HepG2 (cell line): ENCODE measurements around the gene HHEX. TPM values are rescaled to one million over a fixed set of nuclear protein-coding genes. Genes with fewer than 3 reads are reported as not detected.

Source experiments
- ATAC-seq: fragments of 200-7000 bp; cut with Tn5 transposase; 3 replicates; pipeline ENCODE4 v1.9.1; 2020; ENCODE audit warnings: mild to moderate bottlenecking, moderate library complexity
- BruUV-seq: library from RNA; stranded (reverse); fragments of 400-500 nt; replicated peaks from 2 replicates; lab custom pipeline; 2021; lab: Mats Ljungman, UMichigan
- CTCF ChIA-PET: fragments of 300-600 bp; formaldehyde crosslinking; extraction: SDS; loops from one replicate; lab custom pipeline; 2021; ENCODE audit warnings: low total read pairs, inconsistent platforms, low intra/inter-chr PET ratio; lab: Yijun Ruan, JAX
- POLR2A ChIA-PET: fragments of 350-600 bp; sonication (Branson Sonifier 250); formaldehyde crosslinking; loops from one replicate; lab custom pipeline; 2020; ENCODE audit warnings: antibody characterized with exemption, inconsistent platforms; lab: Yijun Ruan, JAX
- DNase-seq: peaks from one replicate; pipeline ENCODE4 v3.0.0-alpha.2; 2015; ENCODE audit warnings: low spot score
- FAIRE-seq: peaks from 3 replicates; lab custom pipeline; 2011; peaks lifted over from hg19 to GRCh38; lab: Jason Lieb, UNC
- H2AFZ ChIP-seq: one replicate; pipeline ENCODE4 v1.6.1; 2011; ENCODE audit warnings: low read length, inconsistent platforms
- H3K27ac ChIP-seq: fragments of 300-600 bp; 3 replicates; pipeline ENCODE4 v1.8.0; 2011; ENCODE audit warnings: mixed run types, mild to moderate bottlenecking, mixed read lengths, low read length, inconsistent platforms; ENCODE audit not compliant: insufficient read depth; ENCODE audit errors: extremely low read length
- H3K27me3 ChIP-seq, 2 experiments: fragments of 200-600 bp in 1 of 2; 2 replicates in 1 of 2; 3 replicates in 1 of 2; pipeline versions ENCODE4 v1.6.0 to v1.8.0; 2011; ENCODE audit warnings: low read length in 2 of 2, mild to moderate bottlenecking in 2 of 2, moderate library complexity in 2 of 2, inconsistent platforms in 1 of 2; ENCODE audit not compliant: insufficient read depth in 2 of 2, control insufficient read depth in 1 of 2
- H3K36me3 ChIP-seq, 2 experiments: fragments of 200-600 bp in 1 of 2; replicated peaks in 1 of 2; 2 replicates in 1 of 2; 3 replicates in 1 of 2; pipeline versions ENCODE4 v1.5.1 to v1.8.0; 2011; ENCODE audit warnings: low read length in 2 of 2, inconsistent platforms in 1 of 2; ENCODE audit not compliant: insufficient read depth in 2 of 2, control insufficient read depth in 1 of 2
- H3K4me1 ChIP-seq: 2 replicates; pipeline ENCODE4 v1.5.1; 2012; ENCODE audit warnings: low read length, inconsistent platforms; ENCODE audit not compliant: insufficient read depth
- H3K4me2 ChIP-seq: 2 replicates; pipeline ENCODE4 v1.6.0; 2011; ENCODE audit warnings: low read depth, low read length, inconsistent platforms
- H3K4me3 ChIP-seq, 3 experiments: fragments of 200-600 bp in 1 of 3; sonication (generic), shearing (Covaris generic) in 1 of 3; replicated peaks in 1 of 3; 2 replicates each; pipeline ENCODE4 v1.5.1; 2011 to 2016; ENCODE audit warnings: low read length in 3 of 3, inconsistent platforms in 2 of 3, low read depth in 2 of 3, mild to moderate bottlenecking in 2 of 3, control low read depth in 1 of 3, mixed read lengths in 1 of 3; ENCODE audit not compliant: insufficient read depth in 1 of 3
- H3K79me2 ChIP-seq: one replicate; pipeline ENCODE4 v1.6.1; 2011; ENCODE audit warnings: low read length, inconsistent platforms; ENCODE audit not compliant: insufficient read depth
- H3K9ac ChIP-seq: 2 replicates; pipeline ENCODE4 v1.6.0; 2011; ENCODE audit warnings: mild to moderate bottlenecking, low read depth, low read length, inconsistent platforms; ENCODE audit not compliant: insufficient read depth
- H3K9me3 ChIP-seq: 2 replicates; pipeline ENCODE4 v1.5.1; 2012; ENCODE audit warnings: mild to moderate bottlenecking, low read length
- H4K20me1 ChIP-seq: 2 replicates; pipeline ENCODE4 v1.6.0; 2011; ENCODE audit warnings: inconsistent platforms, mild to moderate bottlenecking, low read length, moderate library complexity; ENCODE audit not compliant: insufficient read depth
- FOXK1 ChIP-seq: sonication (generic); formaldehyde crosslinking; IDR thresholded peaks from 2 replicates; pipeline ENCODE4 v1.4.0; 2020; ENCODE audit warnings: low read depth, missing genetic modification reagents, borderline replicate concordance
- FOXK2 ChIP-seq: fragments of 450-650 bp; IDR thresholded peaks from 2 replicates; pipeline ENCODE4 v1.6.1; 2016
- KDM2A ChIP-seq: sonication (generic); formaldehyde crosslinking; IDR thresholded peaks from 2 replicates; pipeline ENCODE4 v1.4.0; 2020; ENCODE audit warnings: low read depth, missing genetic modification reagents, borderline replicate concordance
- KDM3A ChIP-seq: IDR thresholded peaks from 2 replicates; pipeline ENCODE4 v1.6.1; 2018; ENCODE audit warnings: low read depth, missing compliant biosample characterization
- RXRA ChIP-seq: sonication (generic); formaldehyde crosslinking; IDR thresholded peaks from 2 replicates; pipeline ENCODE4 v1.5.1; 2020; ENCODE audit warnings: missing genetic modification reagents
- SMARCC2 ChIP-seq: fragments of 450-650 bp; IDR thresholded peaks from 2 replicates; pipeline ENCODE4 v1.6.1; 2017; ENCODE audit warnings: antibody characterized with exemption, mild to moderate bottlenecking
- ZNF136 ChIP-seq: sonication (generic); formaldehyde crosslinking; IDR thresholded peaks from 2 replicates; pipeline ENCODE4 v1.8.1; 2022; ENCODE audit warnings: low read depth, mild to moderate bottlenecking, moderate library complexity, missing genetic modification reagents
- ZNF33B ChIP-seq: sonication (generic); formaldehyde crosslinking; IDR thresholded peaks from 2 replicates; pipeline ENCODE4 v1.5.1; 2020; ENCODE audit warnings: mild to moderate bottlenecking, missing genetic modification reagents
- ZNF564 ChIP-seq: sonication (generic); formaldehyde crosslinking; IDR thresholded peaks from 2 replicates; pipeline ENCODE4 v1.8.1; 2023; ENCODE audit warnings: mild to moderate bottlenecking, missing genetic modification reagents
- ZNF766 ChIP-seq: sonication (generic); formaldehyde crosslinking; IDR thresholded peaks from 2 replicates; pipeline ENCODE4 v1.5.0; 2020; ENCODE audit warnings: missing genetic modification reagents, borderline replicate concordance
- WGBS: methylation state at CpG from one replicate; pipeline ENCODE4 v1.1.6; 2017; ENCODE audit warnings: low lambda C conversion rate; 5-methylcytosine and 5-hydroxymethylcytosine counted together
- in situ Hi-C: cut with HindIII; loops from 2 replicates; pipeline ENCODE4 v1.10.0; 2017; ENCODE audit warnings: low pct_unique_long_range_greater_than_20kb; ENCODE audit not compliant: extremely low pct_ligation_motif_present
- intact Hi-C: fragments of 100-400 bp; cut with micrococcal nuclease; formaldehyde crosslinking; loops from one replicate; pipeline ENCODE4 v1.10.0; 2022; ENCODE audit not compliant: unreplicated experiment
- polyA plus RNA-seq, 8 experiments: library from polyadenylated mRNA; depleted of rRNA in 3 of 8; stranded (reverse) in 7 of 8; unstranded in 1 of 8; fragments of >200 nt; fragmentation: Illumina TruSeq in 4 of 8; extraction: Trizol in 4 of 8; gene quantifications; 2 replicates each; pipeline versions ENCODE4 v1.2.1 to v1.2.3, GENCODE V29; 2011 to 2016; ENCODE audit warnings: low read depth in 4 of 8, missing spikeins in 1 of 8, mixed read lengths in 1 of 8; ENCODE audit not compliant: insufficient read depth in 1 of 8
- total RNA-seq, 5 experiments: library from RNA; depleted of rRNA; stranded (reverse); fragments of >200 nt; fragmentation: Illumina TruSeq; extraction: Trizol; gene quantifications; 2 replicates each; pipeline ENCODE4 v1.2.3, GENCODE V29; 2016; ENCODE audit warnings: low read depth in 1 of 5
- TF ChIP-seq, protein P1 (sequence below): sonication (generic); formaldehyde crosslinking; IDR thresholded peaks from 2 replicates; pipeline ENCODE4 v1.4.0; 2020; ENCODE audit warnings: missing genetic modification reagents
- TF ChIP-seq, protein P2 (sequence below): sonication (generic); formaldehyde crosslinking; IDR thresholded peaks from 2 replicates; pipeline ENCODE4 v1.4.0; 2020; ENCODE audit warnings: missing genetic modification reagents
- TF ChIP-seq, protein P3 (sequence below): sonication (generic); formaldehyde crosslinking; IDR thresholded peaks from 2 replicates; pipeline ENCODE4 v1.5.1; 2020; ENCODE audit warnings: mild to moderate bottlenecking, missing genetic modification reagents, moderate library complexity
- TF ChIP-seq, protein P4 (sequence below): sonication (generic); formaldehyde crosslinking; IDR thresholded peaks from 2 replicates; pipeline ENCODE4 v1.4.0; 2020; ENCODE audit warnings: mild to moderate bottlenecking, missing genetic modification reagents
- TF ChIP-seq, protein P5 (sequence below): sonication (generic); formaldehyde crosslinking; IDR thresholded peaks from 2 replicates; pipeline ENCODE4 v1.5.0; 2020; ENCODE audit warnings: mild to moderate bottlenecking, missing genetic modification reagents, borderline replicate concordance

The HHEX gene
- total and polyA plus RNA-seq, 2 of the 13 experiments (the other 11 are each of a cell fraction or from before 2014, with no cell fraction given) = 44.5 to 48.7 TPM

DNA sequence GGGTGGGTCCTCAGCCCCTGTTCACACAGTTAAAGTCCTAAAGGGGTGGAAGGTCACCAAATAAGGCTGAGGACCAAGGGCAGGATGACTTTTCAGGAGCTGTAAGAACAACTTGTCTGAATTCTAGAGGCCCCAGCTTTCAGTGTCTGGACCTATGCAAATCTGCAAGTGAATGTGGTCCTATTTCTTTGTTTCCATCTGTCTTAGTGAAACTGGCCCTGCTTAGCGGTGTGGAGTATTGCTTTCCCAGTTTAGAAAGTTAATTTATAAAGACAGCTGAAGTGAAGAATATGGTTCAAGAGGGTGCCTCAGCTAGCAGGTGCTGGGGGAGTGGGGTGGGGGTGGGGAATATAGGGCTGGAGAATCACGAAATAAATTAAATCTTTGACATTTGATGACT lies 40.1 kb downstream of the HHEX start:
- Histone ChIP-seq H2AFZ (no peak overlapping the region), H3K27me3 (peaks cover 0 to 8% of the 10 kb centered on the region in 2 experiments; a peak in 2 of 5 replicates), H3K27ac (no peak overlapping the region), H3K9me3 (no peaks in the 10 kb centered on the region), H3K4me2 (no peak overlapping the region), H3K4me1 (peaks cover 18% of the 10 kb centered on the region), H3K79me2 (no peaks in the 10 kb centered on the region), H4K20me1 (no peaks in the 10 kb centered on the region), H3K36me3 (no peaks in the 10 kb centered on the region), H3K4me3 (no peak overlapping the region), H3K9ac (no peak overlapping the region)
- TF ChIP-seq, protein P1, sequence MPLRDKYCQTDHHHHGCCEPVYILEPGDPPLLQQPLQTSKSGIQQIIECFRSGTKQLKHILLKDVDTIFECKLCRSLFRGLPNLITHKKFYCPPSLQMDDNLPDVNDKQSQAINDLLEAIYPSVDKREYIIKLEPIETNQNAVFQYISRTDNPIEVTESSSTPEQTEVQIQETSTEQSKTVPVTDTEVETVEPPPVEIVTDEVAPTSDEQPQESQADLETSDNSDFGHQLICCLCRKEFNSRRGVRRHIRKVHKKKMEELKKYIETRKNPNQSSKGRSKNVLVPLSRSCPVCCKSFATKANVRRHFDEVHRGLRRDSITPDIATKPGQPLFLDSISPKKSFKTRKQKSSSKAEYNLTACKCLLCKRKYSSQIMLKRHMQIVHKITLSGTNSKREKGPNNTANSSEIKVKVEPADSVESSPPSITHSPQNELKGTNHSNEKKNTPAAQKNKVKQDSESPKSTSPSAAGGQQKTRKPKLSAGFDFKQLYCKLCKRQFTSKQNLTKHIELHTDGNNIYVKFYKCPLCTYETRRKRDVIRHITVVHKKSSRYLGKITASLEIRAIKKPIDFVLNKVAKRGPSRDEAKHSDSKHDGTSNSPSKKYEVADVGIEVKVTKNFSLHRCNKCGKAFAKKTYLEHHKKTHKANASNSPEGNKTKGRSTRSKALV (CRISPR knock-in tag) = no peak
- TF ChIP-seq ZNF564 = no peak
- TF ChIP-seq ZNF33B (CRISPR knock-in tag) = no peak
- TF ChIP-seq, protein P2, sequence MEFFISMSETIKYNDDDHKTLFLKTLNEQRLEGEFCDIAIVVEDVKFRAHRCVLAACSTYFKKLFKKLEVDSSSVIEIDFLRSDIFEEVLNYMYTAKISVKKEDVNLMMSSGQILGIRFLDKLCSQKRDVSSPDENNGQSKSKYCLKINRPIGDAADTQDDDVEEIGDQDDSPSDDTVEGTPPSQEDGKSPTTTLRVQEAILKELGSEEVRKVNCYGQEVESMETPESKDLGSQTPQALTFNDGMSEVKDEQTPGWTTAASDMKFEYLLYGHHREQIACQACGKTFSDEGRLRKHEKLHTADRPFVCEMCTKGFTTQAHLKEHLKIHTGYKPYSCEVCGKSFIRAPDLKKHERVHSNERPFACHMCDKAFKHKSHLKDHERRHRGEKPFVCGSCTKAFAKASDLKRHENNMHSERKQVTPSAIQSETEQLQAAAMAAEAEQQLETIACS = no peak
- no peak for TF ChIP-seq SMARCC2
- TF ChIP-seq ZNF136 (CRISPR knock-in tag) = no peak
- TF ChIP-seq ZNF766 (CRISPR knock-in tag) = no peak
- TF ChIP-seq, protein P3, sequence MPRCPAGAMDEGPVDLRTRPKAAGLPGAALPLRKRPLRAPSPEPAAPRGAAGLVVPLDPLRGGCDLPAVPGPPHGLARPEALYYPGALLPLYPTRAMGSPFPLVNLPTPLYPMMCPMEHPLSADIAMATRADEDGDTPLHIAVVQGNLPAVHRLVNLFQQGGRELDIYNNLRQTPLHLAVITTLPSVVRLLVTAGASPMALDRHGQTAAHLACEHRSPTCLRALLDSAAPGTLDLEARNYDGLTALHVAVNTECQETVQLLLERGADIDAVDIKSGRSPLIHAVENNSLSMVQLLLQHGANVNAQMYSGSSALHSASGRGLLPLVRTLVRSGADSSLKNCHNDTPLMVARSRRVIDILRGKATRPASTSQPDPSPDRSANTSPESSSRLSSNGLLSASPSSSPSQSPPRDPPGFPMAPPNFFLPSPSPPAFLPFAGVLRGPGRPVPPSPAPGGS (CRISPR knock-in tag) = no peak
- no peak for TF ChIP-seq KDM2A
- TF ChIP-seq FOXK1 (CRISPR knock-in tag) = no peak
- TF ChIP-seq, protein P4, sequence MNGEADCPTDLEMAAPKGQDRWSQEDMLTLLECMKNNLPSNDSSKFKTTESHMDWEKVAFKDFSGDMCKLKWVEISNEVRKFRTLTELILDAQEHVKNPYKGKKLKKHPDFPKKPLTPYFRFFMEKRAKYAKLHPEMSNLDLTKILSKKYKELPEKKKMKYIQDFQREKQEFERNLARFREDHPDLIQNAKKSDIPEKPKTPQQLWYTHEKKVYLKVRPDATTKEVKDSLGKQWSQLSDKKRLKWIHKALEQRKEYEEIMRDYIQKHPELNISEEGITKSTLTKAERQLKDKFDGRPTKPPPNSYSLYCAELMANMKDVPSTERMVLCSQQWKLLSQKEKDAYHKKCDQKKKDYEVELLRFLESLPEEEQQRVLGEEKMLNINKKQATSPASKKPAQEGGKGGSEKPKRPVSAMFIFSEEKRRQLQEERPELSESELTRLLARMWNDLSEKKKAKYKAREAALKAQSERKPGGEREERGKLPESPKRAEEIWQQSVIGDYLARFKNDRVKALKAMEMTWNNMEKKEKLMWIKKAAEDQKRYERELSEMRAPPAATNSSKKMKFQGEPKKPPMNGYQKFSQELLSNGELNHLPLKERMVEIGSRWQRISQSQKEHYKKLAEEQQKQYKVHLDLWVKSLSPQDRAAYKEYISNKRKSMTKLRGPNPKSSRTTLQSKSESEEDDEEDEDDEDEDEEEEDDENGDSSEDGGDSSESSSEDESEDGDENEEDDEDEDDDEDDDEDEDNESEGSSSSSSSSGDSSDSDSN (CRISPR knock-in tag) = no peak
- TF ChIP-seq RXRA (CRISPR knock-in tag) = no peak
- TF ChIP-seq FOXK2 = no peak
- TF ChIP-seq KDM3A = no peak
- TF ChIP-seq, protein P5, sequence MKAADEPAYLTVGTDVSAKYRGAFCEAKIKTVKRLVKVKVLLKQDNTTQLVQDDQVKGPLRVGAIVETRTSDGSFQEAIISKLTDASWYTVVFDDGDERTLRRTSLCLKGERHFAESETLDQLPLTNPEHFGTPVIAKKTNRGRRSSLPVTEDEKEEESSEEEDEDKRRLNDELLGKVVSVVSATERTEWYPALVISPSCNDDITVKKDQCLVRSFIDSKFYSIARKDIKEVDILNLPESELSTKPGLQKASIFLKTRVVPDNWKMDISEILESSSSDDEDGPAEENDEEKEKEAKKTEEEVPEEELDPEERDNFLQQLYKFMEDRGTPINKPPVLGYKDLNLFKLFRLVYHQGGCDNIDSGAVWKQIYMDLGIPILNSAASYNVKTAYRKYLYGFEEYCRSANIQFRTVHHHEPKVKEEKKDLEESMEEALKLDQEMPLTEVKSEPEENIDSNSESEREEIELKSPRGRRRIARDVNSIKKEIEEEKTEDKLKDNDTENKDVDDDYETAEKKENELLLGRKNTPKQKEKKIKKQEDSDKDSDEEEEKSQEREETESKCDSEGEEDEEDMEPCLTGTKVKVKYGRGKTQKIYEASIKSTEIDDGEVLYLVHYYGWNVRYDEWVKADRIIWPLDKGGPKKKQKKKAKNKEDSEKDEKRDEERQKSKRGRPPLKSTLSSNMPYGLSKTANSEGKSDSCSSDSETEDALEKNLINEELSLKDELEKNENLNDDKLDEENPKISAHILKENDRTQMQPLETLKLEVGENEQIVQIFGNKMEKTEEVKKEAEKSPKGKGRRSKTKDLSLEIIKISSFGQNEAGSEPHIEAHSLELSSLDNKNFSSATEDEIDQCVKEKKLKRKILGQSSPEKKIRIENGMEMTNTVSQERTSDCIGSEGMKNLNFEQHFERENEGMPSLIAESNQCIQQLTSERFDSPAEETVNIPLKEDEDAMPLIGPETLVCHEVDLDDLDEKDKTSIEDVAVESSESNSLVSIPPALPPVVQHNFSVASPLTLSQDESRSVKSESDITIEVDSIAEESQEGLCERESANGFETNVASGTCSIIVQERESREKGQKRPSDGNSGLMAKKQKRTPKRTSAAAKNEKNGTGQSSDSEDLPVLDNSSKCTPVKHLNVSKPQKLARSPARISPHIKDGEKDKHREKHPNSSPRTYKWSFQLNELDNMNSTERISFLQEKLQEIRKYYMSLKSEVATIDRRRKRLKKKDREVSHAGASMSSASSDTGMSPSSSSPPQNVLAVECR = no peak
- ATAC-seq (no peak), DNase-seq (no peak), FAIRE-seq (no peak)
- in situ Hi-C loops (no loop called here), intact Hi-C loops (no loop called here)
- 19% methylated on average over 2 of the region's 2 CpGs for WGBS
- BruUV-seq = no TSS peak
- POLR2A ChIA-PET = no interaction called here
- CTCF ChIA-PET = no interaction called here
